GM19238 (cell line): Measurements from ENCODE around the gene MYO7B.

ENCODE experiments used
- DNase-seq: peaks from one replicate; pipeline ENCODE4 v3.0.0; 2011; ENCODE audit warnings: low spot score; ENCODE audit not compliant: insufficient read length

Gene MYO7B

GRCh38 chr2:127678531-127678930 lies 143.0 kb downstream of the MYO7B start:
- DNase-seq: no peak

- no peak for DNase-seq
Observed at GRCh38 chr2:127678991-127679390, 143.5 kb downstream of the MYO7B start.

- DNase-seq: no peak
Observed at GRCh38 chr2:127679680-127680361, 144.3 kb downstream of the MYO7B start.

GRCh38 chr2:127680706-127681287 lies 145.3 kb downstream of the MYO7B start:
- no peak for DNase-seq

- no peak for DNase-seq
Observed at GRCh38 chr2:127681288-127681804, 145.9 kb downstream of the MYO7B start.

- no peak for DNase-seq
Observed at GRCh38 chr2:127681976-127682857, 146.7 kb downstream of the MYO7B start.

- no peak for DNase-seq
Observed at GRCh38 chr2:127683056-127683455, 147.6 kb downstream of the MYO7B start.

GRCh38 chr2:127683757-127684156 lies 148.3 kb downstream of the MYO7B start:
- no peak for DNase-seq

GRCh38 chr2:127685410-127686080 lies 150.1 kb downstream of the MYO7B start:
- no peak for DNase-seq
